ENCODE data around the gene KNCN. TPM values are rescaled to one million over a fixed set of nuclear protein-coding genes. Genes with fewer than 3 reads are reported as not detected.
A peak's percentile ranks its signal among the peaks of the same experiment; 100 is the strongest.

Gene KNCN
- total RNA-seq, 1 experiment from 2014 or later: not detected

- no peak for DNase-seq (ENCODE audit: low read depth)
These were observed 17.7 kb upstream of the KNCN start for GRCh38 chr1:46569116-46569515.

GRCh38 chr1:46568461-46568891 lies 17.0 kb upstream of the KNCN start:
- no peak for DNase-seq (ENCODE audit: low read depth)

- no peak for DNase-seq (ENCODE audit: low read depth)
These were observed 11.9 kb upstream of the KNCN start for GRCh38 chr1:46563341-46563740.

- DNase-seq (ENCODE audit: low read depth): no peak
These were observed 11.1 kb upstream of the KNCN start for GRCh38 chr1:46562498-46562897.

DNA sequence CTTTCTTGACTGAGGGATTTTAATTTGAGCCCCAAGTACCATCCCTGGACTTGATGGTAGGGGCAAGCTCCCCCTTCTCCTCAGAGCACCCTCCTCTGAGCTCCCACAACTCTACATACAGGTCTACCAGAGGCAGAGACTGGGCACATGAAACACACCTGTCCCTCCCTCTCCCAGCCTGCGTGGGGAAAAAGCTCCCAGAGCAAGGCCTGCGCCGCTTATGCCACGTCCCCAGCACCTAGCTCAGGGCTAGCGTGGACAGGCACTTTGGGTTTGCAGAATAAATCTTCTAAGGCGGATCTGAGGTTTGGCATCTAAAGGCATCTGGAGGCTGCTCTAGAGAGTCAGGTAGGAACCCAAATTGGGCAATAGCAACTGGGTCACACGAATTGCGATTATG lies 7.5 kb upstream of the KNCN start:
- DNase-seq (ENCODE audit: low read depth): no peak

- no peak for DNase-seq (ENCODE audit: low read depth)
These were observed 6.9 kb upstream of the KNCN start for GRCh38 chr1:46558141-46558963.

GRCh38 chr1:46557403-46557802 lies 6.0 kb upstream of the KNCN start:
- no peak for DNase-seq (ENCODE audit: low read depth)

- peak; percentile 70 for DNase-seq (ENCODE audit: low read depth)
These were observed 5.4 kb upstream of the KNCN start for GRCh38 chr1:46556822-46557221.

- DNase-seq (ENCODE audit: low read depth): no peak
These were observed 4.6 kb upstream of the KNCN start for GRCh38 chr1:46555826-46556619.

DNA sequence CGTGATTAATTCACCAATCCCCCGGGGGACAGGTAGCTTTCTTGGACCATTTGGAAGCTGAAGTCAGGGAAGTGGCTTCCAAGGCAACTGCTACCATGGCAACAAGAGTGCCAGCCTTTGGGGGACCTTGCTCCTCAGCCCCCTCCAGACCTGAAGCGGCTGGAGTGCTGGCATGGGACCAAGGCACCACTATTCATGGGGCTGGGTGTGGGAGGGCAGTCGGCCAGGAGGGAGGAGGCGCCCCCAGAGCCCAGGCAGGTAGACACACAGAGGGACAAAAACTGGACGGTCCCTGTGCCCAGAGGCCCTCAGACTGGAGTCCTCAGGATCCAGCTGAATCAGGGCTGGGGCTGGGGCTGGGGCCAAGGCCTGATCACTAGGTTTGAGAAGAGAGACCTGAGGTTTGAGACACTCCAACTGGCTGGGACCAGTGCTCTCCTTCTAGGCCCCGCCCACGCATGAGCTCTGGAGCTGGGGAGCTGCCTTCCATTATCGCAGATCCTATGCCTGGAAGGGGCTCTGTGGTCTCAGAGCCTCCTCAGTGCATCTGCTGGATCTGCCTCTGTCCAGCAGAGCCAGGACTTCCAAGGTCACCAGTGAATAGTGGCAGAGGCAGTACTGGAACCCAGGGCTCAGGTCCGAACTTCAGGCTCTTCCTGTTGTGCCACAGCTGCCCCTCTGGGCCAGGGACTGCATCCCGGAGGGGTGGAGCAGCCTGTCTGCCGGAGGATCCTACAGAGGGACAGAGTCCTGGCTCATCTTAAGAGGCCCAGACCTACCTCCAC lies 3.3 kb upstream of the KNCN start:
- no peak for DNase-seq (ENCODE audit: low read depth)

DNA sequence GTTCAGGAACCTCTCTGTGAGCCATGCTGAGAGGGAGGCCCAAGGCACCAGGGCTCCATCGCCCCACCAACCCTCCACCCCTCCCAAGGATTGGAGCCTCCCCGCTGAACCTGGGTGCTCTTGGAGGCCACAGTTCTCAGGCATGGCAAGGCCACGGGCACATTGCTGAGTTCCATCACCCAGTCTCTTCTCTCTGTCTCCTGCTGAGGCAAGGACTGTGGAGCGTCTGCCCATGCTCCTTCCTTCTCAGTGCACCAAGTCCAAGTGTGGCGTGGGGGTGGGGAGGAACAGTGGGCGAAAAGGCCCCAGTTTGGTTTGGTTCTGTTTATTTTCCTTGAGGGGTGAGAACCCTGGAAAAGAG lies 2.8 kb upstream of the KNCN start:
- no peak for DNase-seq (ENCODE audit: low read depth)

DNA sequence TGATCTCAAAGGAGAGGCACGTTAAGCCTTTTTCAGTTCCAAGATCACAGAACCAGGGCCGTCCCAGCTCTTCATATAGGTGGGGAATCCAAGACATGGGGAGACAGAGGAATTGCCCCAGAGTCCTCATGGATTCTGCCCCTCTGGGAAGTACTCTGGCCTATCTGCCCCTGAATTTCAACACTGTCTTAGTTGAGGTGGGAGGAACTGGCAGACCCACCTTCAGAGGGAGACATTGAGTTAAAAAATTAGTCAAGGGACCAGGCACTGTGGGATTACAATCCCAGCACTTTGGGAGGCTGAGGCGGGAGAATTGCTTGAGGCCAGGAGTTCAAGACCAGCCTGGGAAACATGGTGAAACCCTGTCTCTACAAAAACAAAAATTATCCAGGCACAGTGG lies 2.1 kb upstream of the KNCN start:
- no peak for DNase-seq (ENCODE audit: low read depth)

- no peak for DNase-seq (ENCODE audit: low read depth)
These were observed 1.1 kb upstream of the KNCN start for GRCh38 chr1:46552357-46553237.

GRCh38 chr1:46550751-46551231 lies 656 bp downstream of the KNCN start:
- no peak for DNase-seq (ENCODE audit: low read depth)

- DNase-seq (ENCODE audit: low read depth): peak; percentile 63
These were observed 1.5 kb downstream of the KNCN start for GRCh38 chr1:46549697-46550681.

DNA sequence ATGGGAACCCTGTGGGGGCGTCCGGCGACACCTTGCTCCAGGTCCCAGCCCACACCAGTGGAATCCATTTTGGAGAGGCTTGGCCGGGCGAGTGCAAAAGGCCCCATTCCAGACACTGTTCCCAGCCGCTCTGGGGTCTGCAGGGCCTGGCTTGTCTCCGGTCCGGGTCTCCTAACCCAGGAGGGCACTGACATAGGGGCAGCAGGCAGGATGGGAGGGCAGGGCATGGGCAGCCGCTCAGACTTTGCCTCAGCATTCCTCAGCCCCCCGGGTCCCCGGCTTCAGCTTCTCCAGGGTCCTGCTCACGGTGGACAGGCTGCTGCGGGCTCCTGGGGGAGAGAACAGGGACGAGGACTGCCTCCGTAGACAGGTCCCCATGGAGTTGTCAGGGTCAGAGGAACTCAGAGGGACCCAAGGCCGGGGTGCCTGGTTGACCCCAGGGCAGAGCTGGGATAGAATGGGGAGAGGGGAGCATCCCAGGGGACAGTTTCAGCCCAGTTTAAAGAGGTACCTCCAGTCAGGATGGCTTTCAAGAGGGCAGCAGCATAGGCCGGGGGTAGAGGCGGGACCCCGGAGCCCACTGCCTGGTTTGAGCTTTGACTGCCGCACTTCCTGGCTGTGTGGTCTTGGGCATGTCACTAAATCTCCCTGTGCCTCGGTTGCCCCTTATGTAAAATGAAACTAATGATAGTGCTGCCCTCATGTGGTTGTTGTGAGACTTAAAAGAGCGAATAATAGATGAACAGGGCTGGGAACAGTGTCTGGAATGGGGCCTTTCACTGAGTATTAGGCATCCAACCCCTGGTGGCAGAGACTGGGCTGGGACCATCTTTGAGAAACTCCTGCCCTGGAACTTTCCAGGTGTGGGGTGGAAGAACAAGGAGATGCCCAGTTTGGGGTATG lies 3.7 kb downstream of the KNCN start:
- peak; percentile 45 for DNase-seq (ENCODE audit: low read depth)

GRCh38 chr1:46546210-46546609 lies 5.2 kb downstream of the KNCN start:
- no peak for DNase-seq (ENCODE audit: low read depth)

DNA sequence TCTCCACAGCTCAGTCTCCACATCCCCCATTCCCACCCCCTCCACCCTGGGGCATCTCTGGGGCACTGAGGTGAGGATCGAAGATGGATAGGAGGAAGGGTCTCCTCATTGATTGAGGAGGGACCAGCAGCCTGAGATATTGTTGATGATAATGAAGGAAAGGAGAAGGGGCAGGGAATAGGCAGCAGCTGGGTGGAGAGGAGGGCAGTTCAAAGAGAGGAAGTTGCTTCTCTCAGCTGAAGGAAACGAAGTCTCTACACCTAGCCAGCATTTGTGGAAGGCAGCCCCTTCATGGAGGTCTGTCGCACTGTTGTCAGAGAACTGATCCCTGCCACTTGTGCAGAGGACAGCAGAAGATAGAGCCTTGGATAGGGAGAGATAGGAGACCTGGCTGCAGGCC lies 5.7 kb downstream of the KNCN start:
- DNase-seq (ENCODE audit: low read depth): no peak

Measured in Daoy (cell line).